Suprapubic skin (tissue), 4 donors: ENCODE results near the gene RPRD1B.

Source experiments
- EP300 ChIP-seq: sonication (generic); formaldehyde crosslinking; IDR thresholded peaks from one replicate; pipeline ENCODE4 v1.6.1; 2017; ENCODE audit warnings: antibody characterized with exemption
- POLR2A ChIP-seq, 2 donors: fragments of 450-650 bp; IDR thresholded peaks; one replicate each; pipeline ENCODE4 v1.6.1; 2017; ENCODE audit warnings: antibody characterized with exemption in 2 of 2, mild to moderate bottlenecking in 2 of 2, moderate library complexity in 2 of 2
- POLR2AphosphoS5 ChIP-seq, 3 donors: sonication (generic); formaldehyde crosslinking; IDR thresholded peaks; one replicate each; pipeline ENCODE4 v1.6.1; 2017; ENCODE audit warnings: antibody characterized with exemption in 3 of 3
- TF ChIP-seq, protein P1 (sequence below), 2 donors: fragments of 200-600 bp in 1 of 2; fragments of 450-650 bp in 1 of 2; sonication (generic) in 1 of 2; IDR thresholded peaks; one replicate each; pipeline ENCODE4 v1.5.1; 2016 to 2019; ENCODE audit warnings: antibody characterized with exemption in 2 of 2, mild to moderate bottlenecking in 1 of 2, moderate library complexity in 1 of 2

GRCh38 chr20:38081575-38081974 lies 48.0 kb downstream of the RPRD1B start:
- TF ChIP-seq, protein P1, sequence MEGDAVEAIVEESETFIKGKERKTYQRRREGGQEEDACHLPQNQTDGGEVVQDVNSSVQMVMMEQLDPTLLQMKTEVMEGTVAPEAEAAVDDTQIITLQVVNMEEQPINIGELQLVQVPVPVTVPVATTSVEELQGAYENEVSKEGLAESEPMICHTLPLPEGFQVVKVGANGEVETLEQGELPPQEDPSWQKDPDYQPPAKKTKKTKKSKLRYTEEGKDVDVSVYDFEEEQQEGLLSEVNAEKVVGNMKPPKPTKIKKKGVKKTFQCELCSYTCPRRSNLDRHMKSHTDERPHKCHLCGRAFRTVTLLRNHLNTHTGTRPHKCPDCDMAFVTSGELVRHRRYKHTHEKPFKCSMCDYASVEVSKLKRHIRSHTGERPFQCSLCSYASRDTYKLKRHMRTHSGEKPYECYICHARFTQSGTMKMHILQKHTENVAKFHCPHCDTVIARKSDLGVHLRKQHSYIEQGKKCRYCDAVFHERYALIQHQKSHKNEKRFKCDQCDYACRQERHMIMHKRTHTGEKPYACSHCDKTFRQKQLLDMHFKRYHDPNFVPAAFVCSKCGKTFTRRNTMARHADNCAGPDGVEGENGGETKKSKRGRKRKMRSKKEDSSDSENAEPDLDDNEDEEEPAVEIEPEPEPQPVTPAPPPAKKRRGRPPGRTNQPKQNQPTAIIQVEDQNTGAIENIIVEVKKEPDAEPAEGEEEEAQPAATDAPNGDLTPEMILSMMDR (IDR thresholded peaks at IDR 0.05): no peak
- TF ChIP-seq POLR2A (IDR thresholded peaks at IDR 0.05) (no peak), POLR2AphosphoS5 (IDR thresholded peaks at IDR 0.05) (no peak), EP300 (no peak)
